NCI-H1436 (cell line): ENCODE measurements around the gene KIF1B.
"Not testable (repeated sequence)": the region's sequence is repeated elsewhere in the genome, so short reads cannot be mapped to it uniquely, and the experiment has no call there.

Source experiments
- DNase-seq: peaks from one replicate; lab custom pipeline; 2025; lab: John Stamatoyannopoulos, UW

KIF1B gene

DNA sequence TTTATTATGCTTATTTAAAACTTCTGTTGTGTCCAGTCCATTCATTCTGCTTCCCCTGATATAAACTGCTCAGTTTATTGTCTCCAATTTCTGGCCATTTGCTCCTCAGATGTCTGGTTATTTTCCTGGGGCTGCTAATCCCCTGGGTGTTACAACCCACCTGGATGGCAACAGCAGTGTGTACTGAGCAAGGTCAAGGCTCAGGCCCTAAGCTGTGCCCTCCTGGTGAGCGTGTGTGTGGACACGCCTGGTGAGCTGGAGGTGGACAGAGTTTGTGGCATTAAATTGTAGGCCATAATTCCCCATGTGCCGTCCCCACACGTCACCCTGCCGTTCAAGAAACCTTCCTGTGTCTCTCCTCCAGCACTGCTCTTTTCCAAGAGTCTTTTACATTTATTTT lies 18.1 kb upstream of the KIF1B start:
- DNase-seq, result no peak

DNA sequence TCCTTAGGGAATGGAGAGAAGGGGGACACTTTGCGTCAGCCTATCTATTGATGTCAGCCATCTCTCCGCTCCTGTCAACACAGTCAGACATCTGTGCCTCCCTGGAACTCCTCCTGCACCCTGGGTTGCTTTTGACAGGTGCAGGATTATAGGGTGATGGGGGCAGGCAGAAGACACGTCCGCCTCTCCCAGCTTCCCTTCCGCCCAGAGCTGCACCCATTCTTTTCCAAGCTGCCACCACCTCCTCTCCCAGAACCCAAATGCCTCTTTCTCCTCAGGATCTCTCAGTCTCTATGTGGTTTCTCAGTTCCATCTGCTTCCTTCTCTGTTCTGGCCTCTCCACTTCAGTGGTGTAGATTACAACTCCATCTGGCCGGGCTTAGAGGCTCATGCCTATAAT lies 17.1 kb upstream of the KIF1B start:
- DNase-seq, result no peak

DNA sequence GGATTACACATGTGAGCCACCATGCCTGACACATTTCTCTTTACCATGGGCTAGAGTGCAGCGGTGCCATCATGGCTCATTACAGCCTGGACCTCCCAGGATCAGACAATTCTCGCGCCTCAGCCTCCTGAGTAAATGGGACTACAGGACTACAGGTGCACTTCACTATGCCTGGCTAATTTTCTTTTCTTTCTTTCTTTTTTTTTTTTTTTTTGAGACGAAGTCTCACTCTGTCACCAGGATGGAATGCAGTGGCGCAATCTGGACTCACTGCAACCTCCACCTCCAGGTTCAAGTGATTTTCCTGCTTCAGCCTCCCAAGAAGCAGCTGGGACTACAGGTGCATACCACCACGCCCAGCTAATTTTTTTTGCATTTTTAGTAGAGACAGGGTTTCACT lies 14.8 kb upstream of the KIF1B start:
- no peak for DNase-seq

DNA sequence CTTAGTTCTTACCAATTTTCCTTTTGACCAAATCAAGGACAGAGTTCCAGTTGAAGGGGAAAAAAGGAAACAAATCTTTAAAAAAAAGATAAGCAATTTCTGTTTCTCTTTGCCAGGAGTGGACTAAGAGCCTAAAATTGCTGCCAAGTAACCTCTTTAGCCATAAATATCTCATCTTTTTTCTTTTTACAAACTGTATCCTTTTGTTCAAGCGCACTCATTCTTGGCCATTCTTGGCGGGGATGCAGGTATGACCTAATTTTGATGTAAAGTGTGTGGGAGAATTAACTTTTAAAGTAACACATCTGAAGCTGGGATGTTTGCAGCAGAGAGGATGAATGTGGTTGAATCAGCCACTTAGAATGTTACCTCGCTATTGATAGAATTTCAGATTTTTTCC lies 13.4 kb upstream of the KIF1B start:
- DNase-seq, result no peak

DNA sequence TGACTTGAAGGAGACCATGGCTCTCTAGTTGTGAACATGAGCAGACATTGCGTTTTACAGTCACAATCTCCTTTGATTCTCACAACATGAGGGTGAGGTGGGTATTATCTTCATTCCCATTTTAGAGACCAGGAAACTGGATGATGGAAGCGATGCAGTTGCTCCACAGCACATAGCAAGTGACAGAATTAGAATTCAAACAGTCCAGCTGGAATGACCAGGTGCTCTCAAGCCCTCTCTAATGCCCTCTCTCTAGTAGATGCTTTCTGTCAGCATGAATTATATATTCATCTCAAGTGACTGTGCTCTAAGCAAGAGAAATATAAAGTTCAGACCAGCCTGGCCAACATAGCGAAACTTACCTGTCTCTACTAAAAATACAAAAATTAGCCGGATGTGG lies 9.8 kb upstream of the KIF1B start:
- DNase-seq, result no peak

DNA sequence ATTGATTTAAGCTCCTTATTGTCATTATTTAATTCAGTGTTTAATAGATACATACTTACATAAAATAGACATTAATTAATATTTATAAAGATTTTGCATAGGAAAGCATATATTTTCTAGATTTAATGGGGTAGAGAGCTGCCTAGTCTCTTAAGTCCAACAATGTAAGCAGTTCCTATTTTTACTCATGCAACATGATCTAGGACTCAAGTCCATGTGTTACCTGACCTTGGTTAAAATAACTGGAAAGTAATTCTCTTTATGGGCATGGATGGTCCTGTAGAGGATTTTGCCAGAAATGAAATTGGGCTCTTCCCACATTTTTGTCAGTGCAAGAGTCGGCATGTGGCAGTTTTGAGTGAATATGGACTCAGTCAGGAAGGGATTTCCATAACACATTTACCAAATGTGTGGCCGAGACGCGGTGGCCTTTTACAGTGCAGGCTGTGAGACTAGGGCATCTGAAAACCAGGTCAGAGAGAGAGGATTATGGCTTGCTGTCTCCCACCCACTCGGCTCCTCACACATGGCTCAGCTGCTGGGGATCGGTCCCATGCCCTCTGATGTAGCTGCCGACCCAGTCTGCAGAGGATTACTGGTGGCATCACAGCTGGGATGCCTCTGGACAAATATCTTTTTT lies 6.2 kb upstream of the KIF1B start:
- DNase-seq, result no peak

DNA sequence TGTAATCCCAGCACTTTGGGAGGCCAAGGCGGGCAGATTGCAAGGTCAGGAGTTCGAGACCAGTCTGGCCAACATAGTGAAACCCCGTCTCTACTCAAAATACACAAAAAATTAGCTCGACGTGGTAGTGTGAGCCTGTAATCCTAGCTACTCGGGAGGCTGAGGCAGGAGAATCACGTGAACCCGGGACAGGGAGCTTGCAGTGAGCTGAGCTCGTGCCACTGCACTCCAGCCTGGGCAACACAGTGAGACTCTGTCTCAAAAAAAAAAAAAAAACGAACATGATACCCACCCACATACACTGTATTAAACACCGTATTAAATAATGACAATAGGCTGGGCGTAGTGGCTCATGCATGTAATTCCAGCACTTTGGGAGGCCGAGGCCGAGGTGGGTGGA lies 5.2 kb upstream of the KIF1B start:
- not testable (repeated sequence) for DNase-seq

DNA sequence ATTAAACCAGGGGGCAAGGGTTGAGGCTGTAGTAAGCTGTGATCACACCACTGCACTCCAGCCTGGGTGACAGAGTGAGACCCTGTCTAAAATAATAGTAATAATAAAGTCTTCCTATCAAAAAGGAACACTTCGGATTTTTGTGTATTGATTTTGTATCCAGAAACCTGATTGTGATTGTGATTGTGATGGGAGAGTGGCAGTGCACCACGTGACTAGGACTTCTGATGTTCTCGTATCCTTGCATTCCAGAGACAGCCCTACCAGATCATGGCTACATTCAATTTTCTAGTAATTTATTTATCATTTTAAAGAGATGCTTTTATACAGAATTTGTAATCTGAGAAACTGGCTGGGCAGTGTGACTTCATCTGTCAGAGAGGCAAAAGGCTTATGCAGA lies 2.6 kb upstream of the KIF1B start:
- no peak for DNase-seq

DNA sequence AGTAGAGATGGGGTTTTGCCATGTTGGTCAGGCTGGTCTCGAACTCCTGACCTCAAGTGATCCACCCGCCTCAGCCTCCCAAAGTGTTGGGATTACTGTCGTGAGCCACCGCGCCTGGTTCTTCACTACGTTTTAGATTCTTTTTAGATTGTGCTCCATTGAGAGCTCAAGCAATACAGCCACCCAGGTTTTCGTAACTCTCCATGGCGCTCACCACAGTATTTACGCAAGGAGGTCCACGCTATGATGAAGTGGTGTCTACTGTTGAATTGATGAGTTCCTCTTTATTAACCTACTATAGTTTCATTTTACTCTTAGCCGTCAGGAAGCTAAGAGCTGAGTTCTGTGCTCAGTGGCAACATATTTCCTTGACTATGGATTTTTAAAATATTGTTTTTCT lies 1.8 kb upstream of the KIF1B start:
- DNase-seq, result no peak

DNA sequence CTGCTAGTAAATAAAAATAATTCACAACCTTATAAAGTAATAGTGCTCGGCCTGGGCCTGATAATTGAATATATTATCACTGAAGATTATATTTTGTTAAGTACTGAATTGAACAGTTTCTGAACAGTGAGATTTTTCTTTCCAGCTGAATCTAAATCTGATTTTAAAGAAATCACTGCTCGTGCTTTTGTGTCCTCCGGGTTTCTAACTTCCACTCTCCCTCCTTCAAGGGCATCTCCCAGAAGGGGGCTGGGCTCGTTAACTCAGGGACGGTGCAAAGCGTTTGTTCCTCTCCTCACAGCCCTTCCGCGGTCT lies 823 bp upstream of the KIF1B start:
- DNase-seq, result no peak

DNA sequence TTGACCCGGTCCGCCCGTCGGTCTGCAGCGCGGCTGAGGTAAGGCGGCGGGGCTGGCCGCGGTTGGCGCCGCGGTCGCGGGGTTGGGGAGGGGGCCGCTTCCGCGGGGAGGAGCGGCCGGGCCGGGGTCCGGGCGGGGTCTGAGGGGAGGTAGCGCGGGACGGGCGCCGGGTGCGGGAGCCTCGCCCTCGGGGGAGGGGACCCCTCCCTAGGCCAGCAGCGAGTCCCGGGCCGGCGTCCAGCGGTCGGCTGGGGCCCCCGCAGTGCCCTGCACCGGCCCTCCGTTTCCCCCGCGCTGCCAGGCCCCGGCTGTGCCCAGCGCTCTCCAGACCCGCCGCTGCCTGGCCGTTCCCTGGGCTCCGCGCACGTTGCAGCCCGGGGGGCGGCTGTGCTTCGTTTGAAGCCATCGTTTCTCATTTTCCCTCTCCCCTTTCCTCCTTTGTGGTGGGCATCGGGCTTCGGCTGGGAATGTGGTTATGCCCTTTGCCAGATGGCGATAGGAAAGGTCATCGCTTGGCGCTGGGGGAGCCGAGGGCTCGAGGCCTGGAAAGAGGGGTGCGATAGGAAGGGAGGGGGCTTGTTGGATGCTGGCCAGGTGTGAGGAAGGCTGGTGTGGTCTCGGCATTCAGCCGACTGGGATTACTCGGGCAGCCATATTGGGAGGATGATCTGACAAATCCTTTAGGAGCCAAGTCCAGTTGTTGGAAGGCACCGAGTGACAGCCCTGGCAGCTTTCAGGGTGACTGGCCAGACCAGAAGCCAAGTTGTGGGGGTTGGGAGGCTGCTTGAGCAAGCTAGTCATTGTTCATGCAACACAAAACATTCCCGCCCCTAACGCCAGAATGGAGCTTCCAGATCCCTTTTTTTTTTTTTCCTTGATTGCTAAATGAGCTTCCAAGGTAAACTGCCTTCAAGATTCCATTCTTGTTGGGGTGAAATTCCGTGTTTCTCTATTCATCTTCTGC lies 753 bp downstream of the KIF1B start:
- no peak for DNase-seq

DNA sequence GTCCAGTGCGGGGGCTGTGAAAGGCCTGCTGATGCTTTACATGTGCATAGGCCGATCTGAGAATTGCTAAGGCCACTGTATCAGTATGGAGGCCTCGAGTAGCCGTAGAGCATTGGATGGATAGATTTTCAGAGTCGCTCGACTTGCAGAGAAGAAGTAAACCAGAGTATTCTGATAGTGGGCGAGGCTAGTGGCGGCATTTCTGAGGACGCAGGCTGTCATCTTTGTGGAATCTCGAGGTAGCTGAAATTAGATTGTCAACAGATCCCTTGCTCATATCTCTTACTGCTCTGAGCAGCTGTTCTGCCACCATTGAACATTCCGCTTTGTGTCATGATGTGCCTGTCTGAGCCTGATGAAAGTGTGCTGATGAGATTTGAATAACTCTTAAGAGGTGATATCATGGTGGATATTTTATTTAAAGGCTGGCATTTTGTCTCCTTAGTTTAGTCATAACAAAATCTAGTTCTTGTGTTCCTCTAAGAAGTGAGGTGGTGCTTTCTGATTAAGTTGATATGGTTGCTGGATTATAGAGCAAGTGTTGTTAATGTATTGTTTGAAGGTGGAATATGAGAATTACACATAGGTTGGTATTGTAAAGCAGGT lies 1.5 kb downstream of the KIF1B start:
- DNase-seq, result no peak

DNA sequence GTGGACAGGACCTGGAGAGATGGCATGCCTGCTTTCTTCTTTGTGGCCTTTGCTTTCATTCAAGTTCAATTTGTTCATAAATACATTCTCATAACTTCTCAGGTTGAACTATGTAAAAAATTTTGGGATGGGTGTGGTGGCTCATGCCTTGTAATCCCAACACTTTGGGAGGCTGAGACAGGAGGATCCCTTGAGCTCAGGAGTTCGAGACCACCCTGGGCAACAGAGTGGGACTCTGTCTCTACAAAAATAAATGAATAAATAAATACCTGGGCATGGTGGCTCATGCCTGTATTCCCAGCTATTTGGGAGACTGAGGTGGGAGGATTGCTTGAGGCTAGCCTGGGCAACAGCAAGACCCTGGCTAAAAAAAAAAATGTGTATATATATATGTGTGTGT lies 2.1 kb downstream of the KIF1B start:
- DNase-seq, result no peak

DNA sequence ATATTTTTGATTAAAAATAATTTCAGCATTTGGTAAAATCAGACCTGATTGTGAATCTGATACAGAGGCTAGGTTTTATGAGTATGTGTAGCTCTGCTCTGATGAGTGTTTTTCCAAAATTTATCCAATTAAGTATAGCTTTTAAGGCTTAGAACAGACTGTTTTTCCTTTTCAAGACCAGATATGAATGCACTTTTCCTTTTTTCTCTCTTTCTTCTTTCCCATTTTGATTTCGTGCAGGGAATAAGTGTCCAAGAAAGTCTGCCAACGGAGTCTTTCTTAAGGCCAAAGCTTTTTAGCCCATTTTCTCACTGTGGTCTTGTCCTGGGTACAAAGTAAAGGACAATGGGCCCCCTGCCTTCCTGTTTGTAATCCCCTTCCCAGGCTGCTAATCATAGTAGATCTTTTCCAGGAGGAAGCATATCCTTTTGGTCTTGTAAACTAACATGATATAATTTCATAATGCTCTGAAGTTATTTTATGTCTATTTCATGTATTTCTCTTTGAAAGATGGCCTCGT lies 2.9 kb downstream of the KIF1B start:
- no peak for DNase-seq

DNA sequence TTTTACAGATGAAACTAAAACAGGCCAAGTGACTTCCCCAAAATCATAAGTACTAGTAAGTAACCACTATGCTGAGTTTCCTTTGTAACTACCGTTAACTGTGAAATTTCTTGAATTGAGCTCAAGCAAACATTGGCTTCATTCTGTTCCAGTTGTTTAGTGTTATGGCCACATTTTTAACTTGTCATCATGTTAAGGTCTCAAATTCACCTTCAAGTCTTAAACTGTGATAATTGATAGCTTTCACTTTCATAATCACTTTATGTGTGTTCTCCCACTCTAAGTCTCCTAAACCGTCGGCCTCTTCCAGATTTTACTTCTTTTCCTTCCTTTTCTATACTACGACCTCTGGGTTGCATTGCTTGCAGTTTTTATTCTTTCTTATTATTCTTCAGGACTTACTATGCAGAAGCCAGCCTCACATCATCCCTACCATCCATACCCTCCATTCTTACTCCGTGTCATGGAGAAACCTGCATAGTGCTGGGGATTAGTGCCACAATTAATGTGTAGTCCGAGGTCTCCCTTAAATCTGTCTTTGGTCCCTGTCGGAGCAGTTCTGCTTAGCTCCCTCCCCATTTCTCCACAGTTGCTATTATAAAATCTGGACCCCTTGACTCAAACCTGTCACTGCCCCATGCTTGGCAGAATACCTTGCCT lies 5.8 kb downstream of the KIF1B start:
- DNase-seq, result no peak

DNA sequence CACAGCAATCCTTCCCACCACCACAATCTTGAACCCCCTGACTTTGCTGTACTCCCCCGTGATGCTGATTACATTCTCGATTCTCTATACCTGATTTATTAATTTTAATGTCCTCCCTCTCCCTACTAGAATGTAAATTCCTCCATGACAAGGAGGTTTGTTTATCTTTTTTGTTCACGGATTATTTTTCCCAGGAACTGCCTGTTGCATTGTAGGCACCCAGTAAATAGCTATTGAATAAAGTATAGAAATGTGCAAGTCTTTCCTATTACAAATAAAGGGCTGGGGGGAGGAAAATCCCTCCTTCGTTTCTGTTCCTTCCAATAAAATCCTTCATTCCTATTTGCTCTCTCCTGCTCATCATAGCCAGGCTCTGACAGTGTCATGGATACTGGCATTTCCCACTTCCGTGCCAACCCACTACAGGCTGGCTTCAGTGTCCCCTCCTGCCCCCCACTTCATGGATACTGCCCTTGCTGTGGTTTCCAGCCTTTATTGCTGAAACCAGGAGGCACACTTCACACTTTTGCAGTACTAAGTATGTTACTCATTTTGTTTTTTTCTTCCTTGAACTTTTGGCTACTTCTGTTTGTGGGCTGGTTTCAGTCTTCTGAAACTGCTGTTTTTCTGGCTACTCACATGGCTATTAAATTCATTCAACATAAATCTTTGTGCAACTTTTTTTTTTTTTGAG lies 7.5 kb downstream of the KIF1B start:
- DNase-seq, result no peak

DNA sequence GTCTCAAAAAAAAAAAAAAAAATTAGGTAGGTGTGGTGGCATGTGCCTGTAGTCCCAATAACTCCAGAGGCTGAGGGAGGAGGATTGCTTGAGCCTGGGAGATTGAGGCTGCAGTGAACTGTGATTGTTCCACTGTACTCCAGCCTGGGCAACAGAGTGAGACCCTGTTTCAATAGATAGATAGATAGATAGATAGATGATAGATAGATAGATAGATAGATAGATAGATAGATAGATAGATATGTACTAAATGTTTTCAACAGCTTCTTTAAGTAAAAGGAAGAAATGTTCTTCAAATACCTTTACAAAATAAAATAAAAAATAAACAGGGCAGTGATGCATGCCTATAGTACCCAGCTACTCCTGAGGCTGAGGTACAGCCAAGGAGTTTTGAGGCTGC lies 9.8 kb downstream of the KIF1B start:
- DNase-seq, result no peak

DNA sequence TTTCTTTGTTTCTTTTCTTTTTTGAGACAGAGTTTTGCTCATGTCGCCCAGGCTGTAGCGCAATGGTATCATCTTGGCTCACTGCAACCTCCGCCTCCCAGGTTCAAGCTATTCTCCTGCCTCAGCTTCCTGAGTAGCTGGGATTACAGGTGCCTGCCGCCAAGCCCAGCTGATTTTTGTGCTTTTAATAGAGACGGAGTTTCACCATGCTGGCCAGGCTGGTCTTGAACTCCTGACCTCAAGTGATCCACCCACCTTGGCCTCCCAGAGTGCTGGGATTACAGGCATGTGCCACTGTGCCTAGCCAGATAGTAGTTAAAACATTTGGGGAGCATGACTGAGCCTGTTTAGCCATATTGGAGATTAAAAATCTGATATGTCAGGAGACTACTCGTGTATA lies 10.3 kb downstream of the KIF1B start:
- not testable (repeated sequence) for DNase-seq

DNA sequence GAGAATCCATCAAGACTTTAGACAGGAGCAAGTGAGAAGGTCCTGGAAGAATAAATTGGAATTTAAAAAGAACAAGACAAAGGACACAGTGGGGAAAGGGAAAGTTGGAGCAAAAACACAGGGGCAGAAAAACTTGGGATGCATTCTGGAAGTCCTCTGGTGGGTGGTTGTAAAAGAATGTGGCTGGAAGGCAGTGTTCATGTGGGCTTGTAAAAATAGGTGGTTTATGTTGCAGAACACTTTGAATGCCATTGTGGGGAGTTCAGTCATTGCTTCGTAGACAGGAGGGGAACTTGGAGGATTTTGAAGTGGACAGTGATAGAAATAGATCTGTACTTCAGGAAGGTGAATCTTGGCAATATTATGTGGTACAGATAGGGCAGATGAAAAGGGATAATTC lies 15.2 kb downstream of the KIF1B start:
- DNase-seq, result no peak

DNA sequence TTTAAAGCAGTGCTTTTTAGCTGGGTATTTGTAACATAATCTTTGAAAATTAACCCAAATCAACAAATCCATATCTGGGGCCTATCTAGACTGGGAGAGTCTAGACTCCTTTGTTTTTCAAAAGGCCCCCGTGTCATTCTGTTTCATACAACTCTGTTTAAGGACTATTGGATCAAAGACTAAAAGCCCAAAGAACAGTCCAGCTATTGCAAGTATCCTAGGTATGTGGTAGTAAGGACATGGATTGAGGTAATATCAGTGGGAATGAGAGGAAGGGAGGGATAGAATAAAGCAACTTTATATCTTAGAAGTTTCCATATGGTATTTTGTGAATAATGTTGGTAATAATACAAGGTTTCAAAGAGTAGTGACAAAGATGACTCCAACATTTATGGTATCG lies 18.2 kb downstream of the KIF1B start:
- no peak for DNase-seq

DNA sequence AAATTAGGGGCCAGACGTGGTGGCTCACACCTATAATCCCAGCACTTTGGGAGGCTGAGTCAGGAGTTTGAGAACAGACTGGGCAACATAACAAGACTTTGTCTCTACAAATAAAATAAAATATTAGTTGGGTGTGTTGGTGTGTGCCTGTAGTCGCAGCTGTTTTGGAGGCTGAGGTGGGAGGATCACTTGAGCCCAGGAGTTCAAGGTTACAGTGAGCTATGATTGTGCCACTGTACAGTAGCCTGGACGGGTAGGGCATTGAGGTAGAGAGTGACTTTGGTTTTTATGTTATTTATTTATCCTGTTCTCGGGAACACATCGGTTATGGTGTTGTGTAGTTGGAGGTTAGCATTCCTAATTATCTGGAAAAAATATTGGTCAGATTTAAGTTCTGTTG lies 19.5 kb downstream of the KIF1B start:
- no peak for DNase-seq

DNA sequence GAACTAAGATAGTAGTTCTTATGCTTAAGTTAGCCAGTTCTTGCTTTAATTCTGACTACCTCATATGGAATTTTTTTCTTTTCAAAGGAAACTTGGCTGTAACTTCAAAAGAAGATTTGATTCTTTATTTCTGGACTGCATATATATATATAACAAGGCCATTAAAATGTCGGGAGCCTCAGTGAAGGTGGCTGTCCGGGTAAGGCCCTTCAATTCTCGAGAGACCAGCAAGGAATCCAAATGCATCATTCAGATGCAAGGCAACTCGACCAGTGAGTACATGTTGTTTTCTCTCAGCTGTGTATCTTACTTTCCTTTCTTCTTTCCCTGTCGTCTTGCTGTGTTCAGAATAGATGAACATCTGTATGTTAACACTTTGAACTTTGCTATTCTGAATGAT lies 21.8 kb downstream of the KIF1B start:
- no peak for DNase-seq
